ENCODE results near the gene FGF14. TPM values are rescaled to one million over a fixed set of nuclear protein-coding genes. Genes with fewer than 3 reads are reported as not detected.

The FGF14 gene
- total and polyA plus RNA-seq, 2 of the 4 experiments (the other 2 are of a cell fraction): under 0.01 TPM; not detected in 1

GRCh38 chr13:102227741-102228140 is 174.1 kb downstream of the FGF14 start:
- CTCF ChIA-PET: interaction anchor here (0.6 kb wide), 1 partner anchor 796 kb away, joined by 5 read pairs; no protein-coding TSS in a partner anchor
- no TSS peak for BruUV-seq (replicated peaks)
- Histone ChIP-seq H3K27me3 (ENCODE audit: control insufficient read depth, insufficient read depth, low read length) (no peaks in the 10 kb centered on the region; the same call in 1 of the 2 replicates), H3K4ac (ENCODE audit: low read depth, low read length) (no peak overlapping the region), H2AK9ac (replicated peaks; ENCODE audit: low read depth, low read length, poor library complexity) (no peak overlapping the region), H4K20me1 (ENCODE audit: insufficient read depth, low read length) (no peaks in the 10 kb centered on the region), H3K27ac (ENCODE audit: insufficient read depth, low read length) (no peak overlapping the region), H2BK120ac (ENCODE audit: low read depth, low read length) (no peak overlapping the region), H2AFZ (replicated peaks; ENCODE audit: low read length, poor library complexity) (no peak overlapping the region), H4K8ac (ENCODE audit: low read depth in 2 of 2, low read length in 2 of 2) (no peak overlapping the region), H3K9me3 (ENCODE audit: control insufficient read depth, insufficient read depth, low read length) (no peaks in the 10 kb centered on the region), H4K5ac (ENCODE audit: low read depth, low read length) (no peak overlapping the region), H3K36me3 (ENCODE audit: control insufficient read depth, insufficient read depth, low read length) (no peaks in the 10 kb centered on the region), H2BK5ac (ENCODE audit: low read depth, low read length, poor library complexity, severe bottlenecking) (no peak overlapping the region), H2BK15ac (ENCODE audit: low read depth, low read length) (no peak overlapping the region), H3K18ac (ENCODE audit: low read depth, low read length) (no peak overlapping the region), H3K4me2 (ENCODE audit: low read depth, low read length) (no peak overlapping the region), H3K23ac (ENCODE audit: low read depth, low read length) (no peak overlapping the region), H3K79me1 (ENCODE audit: low read depth in 1 of 2, low read length in 2 of 2) (no peaks in the 10 kb centered on the region), H3K56ac (ENCODE audit: extremely low read depth, insufficient read depth, low read length) (no peak overlapping the region), H3K14ac (replicated peaks; ENCODE audit: low read depth, low read length) (no peak overlapping the region), H3K9ac (ENCODE audit: low read depth, low read length) (no peak overlapping the region), H2AK5ac (ENCODE audit: low read depth, low read length) (no peak overlapping the region), H3K9me1 (ENCODE audit: insufficient read depth, low read length) (no peaks in the 10 kb centered on the region), H2BK20ac (ENCODE audit: low read depth, low read length) (no peak overlapping the region), H3K4me3 (ENCODE audit: insufficient read depth, low read depth, low read length) (no peak overlapping the region), H3K4me1 (ENCODE audit: control insufficient read depth, insufficient read depth, low read length) (no peaks in the 10 kb centered on the region), H4K91ac (ENCODE audit: insufficient read depth, low read depth, low read length) (no peak overlapping the region)
- no peak for DNase-seq
- no peak for ATAC-seq (ENCODE audit: low read depth)
- intact Hi-C loops (cut with micrococcal nuclease) (no loop called here), in situ Hi-C loops (cut with MboI; ENCODE audit: low sequenced_read_pairs) (no loop called here), dilution Hi-C loops (cut with HindIII; ENCODE audit: low sequenced_read_pairs, unreplicated experiment) (no loop called here)
- WGBS, 2 experiments (ENCODE audit: extremely low coverage in 2 of 2, insufficient read length in 1 of 2): 0% methylated on average over 1 of the region's 6 CpGs; no CpG with 5 or more reads in 1 of the 2 experiments
- POLR2A ChIA-PET (ENCODE audit: unreplicated experiment): no interaction called here
- no peak for TF ChIP-seq CTCF (conservative IDR thresholded peaks at IDR 0.05; ENCODE audit: low read depth, low read length)
- no peak for TF ChIP-seq NFE2L2 (IDR thresholded peaks at IDR 0.05; ENCODE audit: low read depth, low read length)
- TF ChIP-seq RFX5 (IDR thresholded peaks at IDR 0.05; ENCODE audit: low read depth, low read length): no peak
- TF ChIP-seq ELK1 (IDR thresholded peaks at IDR 0.05; ENCODE audit: borderline replicate concordance, low read depth, low read length): no peak
- TF ChIP-seq RAD21 (IDR thresholded peaks at IDR 0.05; ENCODE audit: low read length): no peak
- TF ChIP-seq SMC3 (IDR thresholded peaks at IDR 0.05; ENCODE audit: low read depth, low read length): no peak
- TF ChIP-seq MAFK (IDR thresholded peaks at IDR 0.05; ENCODE audit: low read depth, low read length): no peak
- no peak for TF ChIP-seq MXI1 (IDR thresholded peaks at IDR 0.05; ENCODE audit: borderline replicate concordance, low read depth, low read length)
- TF ChIP-seq POLR2A (IDR thresholded peaks at IDR 0.05; ENCODE audit: low read depth, low read length): no peak
- TF ChIP-seq USF2 (IDR thresholded peaks at IDR 0.05; ENCODE audit: low read depth, low read length): no peak
- no peak for TF ChIP-seq FOS (IDR thresholded peaks at IDR 0.05; ENCODE audit: low read depth, low read length)
- no peak for TF ChIP-seq CHD1 (IDR thresholded peaks at IDR 0.05; ENCODE audit: low read depth, low read length)
- no peak for TF ChIP-seq BHLHE40 (IDR thresholded peaks at IDR 0.05; ENCODE audit: low read depth, low read length)
- no peak for TF ChIP-seq RCOR1 (IDR thresholded peaks at IDR 0.05; ENCODE audit: insufficient replicate concordance, low read length)
- no peak for TF ChIP-seq CEBPB (IDR thresholded peaks at IDR 0.05; ENCODE audit: low read depth, low read length)
- TF ChIP-seq MAZ (IDR thresholded peaks at IDR 0.05; ENCODE audit: borderline replicate concordance, low read depth, low read length): no peak

Data from IMR-90 (cell line).